ENCODE measurements around the gene PHEX.
"Not testable (repeated sequence)": the region's sequence is repeated elsewhere in the genome, so short reads cannot be mapped to it uniquely, and the experiment has no call there.

The PHEX gene

GRCh38 chrX:22268706-22269105 is 236.6 kb downstream of the PHEX start:
- no peaks in the 10 kb centered on the region for H3K36me3 ChIP-seq (ENCODE audit: insufficient read depth, low read length)
- DNase-seq (ENCODE audit: low read depth, low spot score), result no peak
- TF ChIP-seq POLR2AphosphoS5 (IDR thresholded peaks at IDR 0.05; ENCODE audit: borderline replicate concordance, low read depth, low read length), result no peak
- no peak for TF ChIP-seq EZH2 (IDR thresholded peaks at IDR 0.05)
- TF ChIP-seq FOXP2 (optimal IDR thresholded peaks at IDR 0.05; ENCODE audit: control extremely low read depth, extremely low read length, insufficient read depth), result no peak

GRCh38 chrX:22272613-22273012 is 240.5 kb downstream of the PHEX start, which contains the start of gene CBLL2:
TSS of gene CBLL2 (plus strand) at chrX:22272913. CDS start at chrX:22272992, 79 bp downstream.
- no peak within 1 kb of the TSS for H3K4me3 ChIP-seq
- no peak within 1 kb of the TSS for H3K9ac ChIP-seq (ENCODE audit: insufficient read length)
- no peak for DNase-seq (ENCODE audit: low read depth, low spot score)
- H3K27ac ChIP-seq, result no peak within 1 kb of the TSS
- TF ChIP-seq EZH2 (IDR thresholded peaks at IDR 0.05) (no peak), FOXP2 (optimal IDR thresholded peaks at IDR 0.05; ENCODE audit: control extremely low read depth, extremely low read length, insufficient read depth) (no peak), POLR2AphosphoS5 (IDR thresholded peaks at IDR 0.05; ENCODE audit: borderline replicate concordance, low read depth, low read length) (no peak)
- H3K36me3 ChIP-seq (ENCODE audit: insufficient read depth, low read length), result no peaks in the 10 kb centered on the region
- no peaks in the 10 kb centered on the region for H3K9me3 ChIP-seq (ENCODE audit: low read depth, low read length)

More at GRCh38 chrX:22268706-22269105, 236.6 kb downstream of the PHEX start:
- H3K4me3 ChIP-seq, result no peak overlapping the region
- no peak overlapping the region for H3K9ac ChIP-seq (ENCODE audit: insufficient read length)
- no peak overlapping the region for H3K27ac ChIP-seq
- no peaks in the 10 kb centered on the region for H3K9me3 ChIP-seq (ENCODE audit: low read depth, low read length)

GRCh38 chrX:22273714-22274317 is 241.7 kb downstream of the PHEX start:
- no peak for DNase-seq (ENCODE audit: low read depth, low spot score)
- H3K36me3 ChIP-seq (ENCODE audit: insufficient read depth, low read length), result no peaks in the 10 kb centered on the region
- no peak overlapping the region for H3K9ac ChIP-seq (ENCODE audit: insufficient read length)
- TF ChIP-seq POLR2AphosphoS5 (IDR thresholded peaks at IDR 0.05; ENCODE audit: borderline replicate concordance, low read depth, low read length), result no peak
- no peak for TF ChIP-seq EZH2 (IDR thresholded peaks at IDR 0.05)
- H3K27ac ChIP-seq, result no peak overlapping the region
- no peaks in the 10 kb centered on the region for H3K9me3 ChIP-seq (ENCODE audit: low read depth, low read length)
- H3K4me3 ChIP-seq, result no peak overlapping the region

GRCh38 chrX:22276781-22277180 is 244.7 kb downstream of the PHEX start:
- H3K9ac ChIP-seq (ENCODE audit: insufficient read length), result no peak overlapping the region
- H3K4me3 ChIP-seq, result no peak overlapping the region
- H3K9me3 ChIP-seq (ENCODE audit: low read depth, low read length), result no peaks in the 10 kb centered on the region
- no peaks in the 10 kb centered on the region for H3K36me3 ChIP-seq (ENCODE audit: insufficient read depth, low read length)
- H3K27ac ChIP-seq, result no peak overlapping the region
- TF ChIP-seq FOXP2 (optimal IDR thresholded peaks at IDR 0.05; ENCODE audit: control extremely low read depth, extremely low read length, insufficient read depth) (no peak), POLR2AphosphoS5 (IDR thresholded peaks at IDR 0.05; ENCODE audit: borderline replicate concordance, low read depth, low read length) (no peak), EZH2 (IDR thresholded peaks at IDR 0.05) (no peak)
- DNase-seq (ENCODE audit: low read depth, low spot score), result no peak

- Histone ChIP-seq H3K9me3 (ENCODE audit: low read depth, low read length) (no peaks in the 10 kb centered on the region), H3K36me3 (ENCODE audit: insufficient read depth, low read length) (no peaks in the 10 kb centered on the region), H3K4me3 (no peak overlapping the region), H3K9ac (ENCODE audit: insufficient read length) (no peak overlapping the region), H3K27ac (no peak overlapping the region)
- no peak for DNase-seq (ENCODE audit: low read depth, low spot score)
- TF ChIP-seq EZH2 (IDR thresholded peaks at IDR 0.05), result no peak
- no peak for TF ChIP-seq FOXP2 (optimal IDR thresholded peaks at IDR 0.05; ENCODE audit: control extremely low read depth, extremely low read length, insufficient read depth)
- TF ChIP-seq POLR2AphosphoS5 (IDR thresholded peaks at IDR 0.05; ENCODE audit: borderline replicate concordance, low read depth, low read length), result no peak
These were observed 246.2 kb downstream of the PHEX start for GRCh38 chrX:22278375-22278774.

- H3K9ac ChIP-seq (ENCODE audit: insufficient read length); H3K27ac ChIP-seq; DNase-seq (ENCODE audit: low read depth, low spot score); H3K36me3 ChIP-seq (ENCODE audit: insufficient read depth, low read length); H3K4me3 ChIP-seq; H3K9me3 ChIP-seq (ENCODE audit: low read depth, low read length): not testable (repeated sequence)
These were observed 257.1 kb downstream of the PHEX start for GRCh38 chrX:22289209-22289608.

GRCh38 chrX:22296871-22297270 is 264.7 kb downstream of the PHEX start:
- no peak for TF ChIP-seq FOXP2 (optimal IDR thresholded peaks at IDR 0.05; ENCODE audit: control extremely low read depth, extremely low read length, insufficient read depth)
- TF ChIP-seq EZH2 (IDR thresholded peaks at IDR 0.05), result no peak
- no peak for TF ChIP-seq POLR2AphosphoS5 (IDR thresholded peaks at IDR 0.05; ENCODE audit: borderline replicate concordance, low read depth, low read length)
- no peaks in the 10 kb centered on the region for H3K9me3 ChIP-seq (ENCODE audit: low read depth, low read length)
- no peaks in the 10 kb centered on the region for H3K36me3 ChIP-seq (ENCODE audit: insufficient read depth, low read length)
- peak overlapping the region; percentile 91 for H3K27ac ChIP-seq
- peak; percentile 77 for DNase-seq (ENCODE audit: low read depth, low spot score)
- peak overlapping the region; percentile 58 for H3K4me3 ChIP-seq
- no peak overlapping the region for H3K9ac ChIP-seq (ENCODE audit: insufficient read length)

- TF ChIP-seq FOXP2 (optimal IDR thresholded peaks at IDR 0.05; ENCODE audit: control extremely low read depth, extremely low read length, insufficient read depth) (no peak), EZH2 (IDR thresholded peaks at IDR 0.05) (no peak), POLR2AphosphoS5 (IDR thresholded peaks at IDR 0.05; ENCODE audit: borderline replicate concordance, low read depth, low read length) (no peak)
- Histone ChIP-seq H3K9me3 (ENCODE audit: low read depth, low read length) (no peaks in the 10 kb centered on the region), H3K9ac (ENCODE audit: insufficient read length) (no peak overlapping the region), H3K27ac (peak overlapping the region; percentile 53), H3K4me3 (peak overlapping the region; percentile 47), H3K36me3 (ENCODE audit: insufficient read depth, low read length) (no peaks in the 10 kb centered on the region)
- DNase-seq (ENCODE audit: low read depth, low spot score), result no peak
These were observed 268.0 kb downstream of the PHEX start for GRCh38 chrX:22300130-22300529.
